ENCODE measurements around the gene SELENOM.

SELENOM gene

GRCh38 chr22:31107178-31107893 is at the start of gene SELENOM:
SELENOM (minus strand) TSS chr22:31107568; CDS start chr22:31107505, 63 bp downstream.
- no peaks in the 10 kb centered on the region for H3K36me3 ChIP-seq (ENCODE audit: insufficient read depth)
- TF ChIP-seq CTCF (conservative IDR thresholded peaks at IDR 0.05; ENCODE audit: low read depth, low read length), result peak; percentile 81
- peak within 1 kb of the TSS; percentile 48; the same call in 1 of the 2 replicates for H3K4me2 ChIP-seq
- no peaks in the 10 kb centered on the region for H3K79me2 ChIP-seq (ENCODE audit: insufficient read depth, low read depth)
- no peak within 1 kb of the TSS for H3K27ac ChIP-seq
- peaks cover 2% of the 10 kb centered on the region; the same call in 1 of the 2 replicates for H3K27me3 ChIP-seq (ENCODE audit: insufficient read depth, low read depth)
- H3K4me1 ChIP-seq (ENCODE audit: low read depth, poor library complexity, severe bottlenecking), result peaks cover 4% of the 10 kb centered on the region
- H4K20me1 ChIP-seq (ENCODE audit: insufficient read depth), result no peaks in the 10 kb centered on the region
- H3K4me3 ChIP-seq (IDR thresholded peaks at IDR 0.05; ENCODE audit: insufficient read depth, low read depth, low read length), result no peak within 1 kb of the TSS
- no peak within 1 kb of the TSS; the same call in 1 of the 2 replicates for H3K9ac ChIP-seq
- peak within 1 kb of the TSS; percentile 83 for H2AFZ ChIP-seq (ENCODE audit: low read depth)

- Histone ChIP-seq H3K79me2 (ENCODE audit: insufficient read depth, low read depth) (peaks cover 3% of the 10 kb centered on the region; the same call in 1 of the 2 replicates), H2AFZ (ENCODE audit: low read depth) (no peak overlapping the region), H3K9ac (no peak overlapping the region), H3K27ac (no peak overlapping the region), H3K4me2 (no peak overlapping the region), H3K27me3 (ENCODE audit: insufficient read depth, low read depth) (no peaks in the 10 kb centered on the region; the same call in 1 of the 2 replicates), H3K4me3 (IDR thresholded peaks at IDR 0.05; ENCODE audit: insufficient read depth, low read depth, low read length) (no peak overlapping the region), H3K4me1 (ENCODE audit: low read depth, poor library complexity, severe bottlenecking) (no peaks in the 10 kb centered on the region), H3K36me3 (ENCODE audit: insufficient read depth) (no peaks in the 10 kb centered on the region), H4K20me1 (ENCODE audit: insufficient read depth) (no peaks in the 10 kb centered on the region)
- no peak for TF ChIP-seq CTCF (conservative IDR thresholded peaks at IDR 0.05; ENCODE audit: low read depth, low read length)
Observed at GRCh38 chr22:31155422-31155821, 48.1 kb upstream of the SELENOM start.

GRCh38 chr22:31154975-31155374 is 47.6 kb upstream of the SELENOM start:
- no peak overlapping the region for H3K27ac ChIP-seq
- no peaks in the 10 kb centered on the region; the same call in 1 of the 2 replicates for H3K27me3 ChIP-seq (ENCODE audit: insufficient read depth, low read depth)
- no peak overlapping the region for H3K4me3 ChIP-seq (IDR thresholded peaks at IDR 0.05; ENCODE audit: insufficient read depth, low read depth, low read length)
- no peaks in the 10 kb centered on the region for H3K36me3 ChIP-seq (ENCODE audit: insufficient read depth)
- no peak overlapping the region for H3K4me2 ChIP-seq
- no peak overlapping the region for H3K9ac ChIP-seq
- TF ChIP-seq CTCF (conservative IDR thresholded peaks at IDR 0.05; ENCODE audit: low read depth, low read length), result no peak
- no peaks in the 10 kb centered on the region for H3K79me2 ChIP-seq (ENCODE audit: insufficient read depth, low read depth)
- H3K4me1 ChIP-seq (ENCODE audit: low read depth, poor library complexity, severe bottlenecking), result no peaks in the 10 kb centered on the region
- H2AFZ ChIP-seq (ENCODE audit: low read depth), result no peak overlapping the region
- H4K20me1 ChIP-seq (ENCODE audit: insufficient read depth), result no peaks in the 10 kb centered on the region

GRCh38 chr22:31153357-31153756 is 46.0 kb upstream of the SELENOM start:
- no peak for TF ChIP-seq CTCF (conservative IDR thresholded peaks at IDR 0.05; ENCODE audit: low read depth, low read length)
- no peak overlapping the region for H3K27ac ChIP-seq
- no peaks in the 10 kb centered on the region for H3K79me2 ChIP-seq (ENCODE audit: insufficient read depth, low read depth)
- no peaks in the 10 kb centered on the region for H4K20me1 ChIP-seq (ENCODE audit: insufficient read depth)
- H3K36me3 ChIP-seq (ENCODE audit: insufficient read depth), result no peaks in the 10 kb centered on the region
- no peak overlapping the region for H2AFZ ChIP-seq (ENCODE audit: low read depth)
- H3K27me3 ChIP-seq (ENCODE audit: insufficient read depth, low read depth), result no peaks in the 10 kb centered on the region; the same call in 1 of the 2 replicates
- H3K9ac ChIP-seq, result no peak overlapping the region
- H3K4me2 ChIP-seq, result no peak overlapping the region
- no peaks in the 10 kb centered on the region for H3K4me1 ChIP-seq (ENCODE audit: low read depth, poor library complexity, severe bottlenecking)
- H3K4me3 ChIP-seq (IDR thresholded peaks at IDR 0.05; ENCODE audit: insufficient read depth, low read depth, low read length), result no peak overlapping the region
